Subcutaneous adipose tissue (tissue), 4 donors: Measurements from ENCODE around the gene GRM8. TPM values are rescaled to one million over a fixed set of nuclear protein-coding genes. Genes with fewer than 3 reads are reported as not detected.

ENCODE experiments used
- small RNA-seq: library from RNA; depleted of rRNA; stranded (forward); fragments of <200 nt; gene quantifications from one replicate; pipeline ENCODE3, GENCODE V24; 2016
- total RNA-seq, 4 donors: library from RNA; depleted of rRNA; stranded (reverse); fragments of >200 nt; gene quantifications; one replicate each; pipeline ENCODE4 v1.1.0, GENCODE V29; 2016
- TF ChIP-seq, protein P1 (sequence below): fragments of 450-650 bp; IDR thresholded peaks from one replicate; pipeline ENCODE4 v1.5.1; 2016; ENCODE audit warnings: low read depth, mild to moderate bottlenecking, control low read depth, antibody characterized with exemption, moderate library complexity

Gene GRM8
- total RNA-seq, 4 donors from 2014 or later: not detected

DNA sequence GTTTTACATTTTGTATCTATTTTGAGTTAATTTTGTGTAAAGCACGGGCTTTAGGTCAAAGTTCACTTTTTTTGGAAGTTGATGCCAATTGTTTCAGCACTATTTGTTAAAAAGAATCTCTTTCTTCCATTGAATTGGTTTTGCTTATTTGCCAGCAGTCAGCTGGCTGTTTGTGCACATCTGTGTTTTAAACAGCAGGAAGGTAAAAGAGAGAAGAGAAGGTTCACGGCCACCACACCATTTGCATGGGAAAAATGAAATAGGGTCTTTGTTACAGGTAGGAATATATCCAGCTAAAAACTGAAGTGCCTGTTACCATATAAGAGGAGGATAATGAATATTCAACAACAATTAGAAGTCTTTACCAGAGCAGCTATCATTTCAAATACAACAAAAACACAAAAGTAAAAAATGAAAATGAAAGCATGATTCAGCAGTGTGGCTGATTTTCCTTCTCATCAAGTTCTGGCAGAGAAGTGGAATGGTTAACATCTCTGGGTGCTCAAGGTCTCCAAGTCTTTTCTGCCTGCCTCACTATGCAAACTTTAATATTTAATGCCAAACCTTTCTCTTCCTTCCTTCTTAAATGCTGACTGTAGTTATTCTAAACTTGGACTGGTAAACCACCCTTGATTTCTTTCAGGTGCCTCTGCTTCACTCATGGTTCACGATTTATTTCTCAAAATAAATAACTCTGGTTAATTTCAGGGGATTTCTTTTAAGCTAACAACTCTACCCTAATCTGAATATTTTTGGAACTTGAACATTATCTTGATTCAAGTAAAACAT, 841.5 kb downstream of the GRM8 start:
- TF ChIP-seq, protein P1, sequence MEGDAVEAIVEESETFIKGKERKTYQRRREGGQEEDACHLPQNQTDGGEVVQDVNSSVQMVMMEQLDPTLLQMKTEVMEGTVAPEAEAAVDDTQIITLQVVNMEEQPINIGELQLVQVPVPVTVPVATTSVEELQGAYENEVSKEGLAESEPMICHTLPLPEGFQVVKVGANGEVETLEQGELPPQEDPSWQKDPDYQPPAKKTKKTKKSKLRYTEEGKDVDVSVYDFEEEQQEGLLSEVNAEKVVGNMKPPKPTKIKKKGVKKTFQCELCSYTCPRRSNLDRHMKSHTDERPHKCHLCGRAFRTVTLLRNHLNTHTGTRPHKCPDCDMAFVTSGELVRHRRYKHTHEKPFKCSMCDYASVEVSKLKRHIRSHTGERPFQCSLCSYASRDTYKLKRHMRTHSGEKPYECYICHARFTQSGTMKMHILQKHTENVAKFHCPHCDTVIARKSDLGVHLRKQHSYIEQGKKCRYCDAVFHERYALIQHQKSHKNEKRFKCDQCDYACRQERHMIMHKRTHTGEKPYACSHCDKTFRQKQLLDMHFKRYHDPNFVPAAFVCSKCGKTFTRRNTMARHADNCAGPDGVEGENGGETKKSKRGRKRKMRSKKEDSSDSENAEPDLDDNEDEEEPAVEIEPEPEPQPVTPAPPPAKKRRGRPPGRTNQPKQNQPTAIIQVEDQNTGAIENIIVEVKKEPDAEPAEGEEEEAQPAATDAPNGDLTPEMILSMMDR: no peak

DNA sequence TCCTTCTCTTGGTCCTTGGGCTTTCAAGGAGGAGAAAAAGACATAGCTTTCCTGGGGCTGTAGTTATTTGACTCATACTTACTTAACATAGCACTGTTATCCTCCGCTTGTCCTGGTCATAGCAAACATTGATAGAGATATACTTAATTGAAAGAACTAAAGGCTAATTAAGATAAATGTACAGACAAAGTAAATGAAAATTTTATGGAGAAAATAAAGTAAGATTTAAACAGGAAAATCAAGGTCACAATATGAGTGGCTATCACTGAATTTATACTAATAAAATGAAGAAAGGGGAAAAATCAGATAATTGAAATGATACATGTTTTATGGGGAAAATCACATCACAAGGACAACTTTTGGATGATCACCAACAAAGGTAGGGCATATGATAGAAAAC, 849.7 kb downstream of the GRM8 start:
- TF ChIP-seq, protein P1: no peak

DNA sequence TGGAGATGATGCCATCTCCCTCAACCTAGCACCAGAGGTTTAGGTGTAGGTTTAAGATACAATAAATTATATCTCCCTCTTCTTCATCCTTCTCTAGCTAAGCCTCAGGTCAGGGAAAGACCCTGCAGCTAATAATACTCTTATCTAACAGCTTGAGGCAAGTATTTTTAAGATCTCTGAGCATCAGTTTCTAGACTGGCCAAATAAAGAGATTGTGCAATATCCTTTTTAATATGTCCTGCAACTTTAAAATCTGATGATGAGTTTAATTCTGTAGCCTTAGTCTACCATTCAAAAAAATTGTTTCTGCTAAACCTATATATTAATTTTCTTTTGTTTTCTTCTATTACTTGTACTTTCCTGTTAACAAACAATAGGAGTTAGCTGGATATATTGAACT, 850.8 kb downstream of the GRM8 start:
- TF ChIP-seq, protein P1: no peak

DNA sequence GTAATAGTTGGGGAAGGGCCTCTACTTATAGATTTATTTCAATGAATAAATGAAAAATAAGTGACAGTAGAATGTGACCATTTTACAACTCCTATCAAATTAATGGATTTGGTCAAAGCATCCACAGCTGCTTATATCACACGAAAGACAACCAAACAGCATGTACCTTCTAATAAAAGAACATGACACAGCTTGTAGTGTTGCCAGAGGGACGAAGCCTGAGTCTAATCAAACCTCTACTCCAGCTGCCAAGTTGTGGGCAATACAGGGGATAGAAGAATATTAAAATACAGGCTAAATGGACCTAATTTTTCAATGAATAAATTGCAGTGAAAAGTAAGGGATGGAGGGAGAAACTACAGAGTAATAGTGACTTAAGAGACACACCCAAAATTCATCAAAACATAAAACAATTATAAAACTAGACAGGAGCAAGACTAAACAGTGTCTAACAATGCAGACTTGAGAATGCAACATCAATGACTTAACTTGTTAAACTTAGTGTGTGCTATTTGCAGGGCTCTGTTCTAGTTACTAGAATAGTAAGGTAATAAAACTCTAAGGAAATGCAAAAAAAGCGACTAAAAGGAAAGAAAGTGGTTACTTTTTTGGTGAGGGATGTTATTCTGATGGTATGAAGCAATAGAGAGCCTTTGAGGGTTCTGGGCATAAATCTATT, 853.8 kb downstream of the GRM8 start:
- TF ChIP-seq, protein P1: no peak

DNA sequence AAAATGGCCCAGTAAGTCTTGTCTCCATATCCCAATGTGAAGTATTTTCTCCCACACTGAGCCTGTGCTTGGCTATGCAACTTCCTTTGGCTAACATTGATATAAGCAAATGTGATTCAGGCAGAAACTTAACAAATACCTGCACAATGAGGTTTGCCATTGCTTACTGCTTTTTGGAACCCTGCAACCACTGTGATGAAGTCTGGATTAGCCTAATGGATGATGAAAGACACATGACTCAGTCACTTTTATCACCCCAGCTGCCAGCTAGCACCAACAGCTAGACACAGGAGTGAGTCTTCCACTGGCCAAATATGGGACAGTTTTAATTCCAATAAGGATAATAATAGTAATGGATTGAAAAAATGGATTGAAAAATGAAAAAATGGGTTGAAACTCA, 854.5 kb downstream of the GRM8 start:
- TF ChIP-seq, protein P1: no peak

DNA sequence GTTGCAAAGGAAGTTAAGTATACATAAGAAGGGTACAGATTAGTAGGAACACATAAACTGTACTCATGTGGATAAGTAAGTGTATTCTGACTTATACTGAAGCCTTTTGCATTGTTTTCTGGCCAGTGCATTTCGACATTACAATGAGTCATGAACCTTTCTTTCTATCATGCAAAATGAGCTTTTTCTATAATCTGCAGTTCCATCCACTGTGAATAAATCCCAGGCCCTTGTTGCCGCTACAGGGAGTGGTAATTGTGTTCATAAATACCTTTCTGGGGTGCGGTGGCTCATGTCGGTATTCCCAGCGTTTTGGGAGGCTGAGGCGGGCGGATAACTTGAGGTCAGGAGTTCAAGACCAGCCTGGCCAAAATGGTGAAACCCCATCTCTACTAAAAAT, 858.3 kb downstream of the GRM8 start:
- TF ChIP-seq, protein P1: no peak

Small RNA genes within 50 kb of the gene (small RNA-seq; reads per million reads assigned to genes)
- gene MIR592: not detected

Other genes starting within 250 kb of the GRM8 start
- 10 to 100 TPM; 31.3 to 57.7 (median 33.1) TPM for gene ZNF800, start 139.8 kb upstream of the GRM8 start, total RNA-seq